SU-DHL-6 (cell line): ENCODE data around the gene KRT82.

Source experiments
- CTCF ChIP-seq: fragments of 200-600 bp; sonication (generic); IDR thresholded peaks from one replicate; pipeline ENCODE4 v1.5.1; 2017; ENCODE audit warnings: antibody characterized with exemption, mild to moderate bottlenecking, low read length, moderate library complexity; ENCODE audit not compliant: insufficient read depth, poor library complexity, severe bottlenecking
- EZH2phosphoT487 ChIP-seq: fragments of 200-600 bp; sonication (generic), shearing (Covaris generic); conservative IDR thresholded peaks from 2 replicates; pipeline ENCODE4 v1.6.1; 2018; ENCODE audit warnings: mild to moderate bottlenecking, antibody characterized with exemption, low read length, moderate library complexity, mixed read lengths

GRCh38 chr12:52364901-52365489, 41.1 kb downstream of the KRT82 start:
- TF ChIP-seq CTCF = no peak
- TF ChIP-seq EZH2phosphoT487 = no peak
